GM21619 (cell line): ENCODE measurements around the gene GGT5.

Experiments
- ATAC-seq: cut with Tn5 transposase; IDR thresholded peaks from one replicate; pipeline ENCODE4 v1.9.1; 2021; ENCODE audit not compliant: unreplicated experiment

Gene GGT5

DNA sequence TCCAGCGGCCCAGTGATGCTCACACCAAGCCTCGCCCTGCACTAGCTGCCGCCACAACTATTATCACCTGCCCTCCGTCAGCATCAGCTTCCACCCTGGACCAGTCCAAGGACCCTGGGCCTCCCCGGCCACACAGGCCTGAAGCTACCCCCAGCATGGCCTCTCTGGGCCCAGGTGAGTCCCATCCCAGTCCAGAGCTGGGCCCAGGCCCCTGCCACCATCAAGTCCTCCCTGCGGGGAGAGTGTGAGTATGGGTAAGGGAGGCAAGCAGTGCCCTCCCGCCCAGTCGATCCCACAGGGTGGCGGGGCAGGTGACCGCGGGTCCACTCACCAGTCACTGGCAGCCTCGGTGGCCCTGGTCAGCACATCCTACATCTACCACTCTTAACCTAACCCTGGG is 73.1 kb downstream of the GGT5 start:
- ATAC-seq = no peak

DNA sequence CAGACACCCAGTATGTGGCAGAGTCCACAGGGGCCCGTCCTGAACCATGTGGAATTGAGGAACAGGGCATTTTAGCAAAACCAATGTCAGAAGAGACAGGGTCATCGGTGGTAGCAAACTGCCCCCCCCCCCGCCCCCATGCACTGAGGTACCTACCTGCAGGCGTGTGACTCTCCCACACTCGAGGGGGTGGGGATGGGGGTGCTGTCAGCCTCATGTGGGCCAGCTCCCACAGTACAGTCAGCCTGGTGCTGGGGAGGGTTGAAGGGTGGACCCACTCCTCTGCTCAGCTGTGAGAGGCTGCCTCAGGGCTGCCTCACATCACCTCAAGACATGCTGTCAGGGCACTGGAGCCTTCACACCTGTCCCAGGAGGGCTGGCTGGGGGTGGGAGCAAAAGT is 74.2 kb downstream of the GGT5 start:
- no peak for ATAC-seq

DNA sequence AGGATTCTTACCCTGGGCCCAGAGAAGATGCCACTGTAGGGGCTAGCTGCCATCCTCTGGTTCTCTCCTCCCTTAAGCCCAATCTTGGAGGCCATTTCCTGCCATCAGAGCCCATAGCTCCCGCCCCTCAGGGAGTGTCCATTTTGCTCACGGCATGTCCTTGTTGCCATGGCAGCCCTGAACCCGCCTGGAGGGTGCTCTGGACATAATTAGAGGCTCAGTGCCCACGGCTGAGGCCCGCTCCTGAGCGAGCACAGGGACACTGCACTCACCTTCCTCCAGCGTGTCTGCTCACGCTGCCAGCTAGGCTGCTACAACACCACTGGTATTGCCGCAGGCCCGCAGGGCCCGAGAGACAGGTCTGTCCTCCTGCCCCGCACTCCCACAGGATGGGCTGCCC is 74.7 kb downstream of the GGT5 start:
- no peak for ATAC-seq
